ENCODE data around the gene TADA1.

DNA sequence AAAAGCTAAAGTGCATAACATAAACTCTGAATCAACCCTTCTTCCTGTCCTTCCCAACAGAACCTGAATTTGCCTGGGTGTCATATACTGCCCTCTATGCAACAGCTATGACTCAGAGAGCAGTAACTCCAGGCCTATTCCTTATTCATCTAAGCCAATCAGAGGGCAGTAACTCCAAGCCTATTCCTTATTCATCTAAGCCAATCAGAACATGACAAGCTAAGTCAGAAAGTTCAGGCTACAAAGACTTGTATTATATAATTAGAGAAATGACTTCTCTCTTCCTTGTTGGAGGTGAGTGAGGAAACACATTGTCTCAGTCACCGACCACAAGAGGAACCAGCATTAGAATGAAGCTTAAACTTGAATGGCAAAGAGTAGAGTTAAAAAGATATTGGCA, 26.2 kb upstream of the TADA1 start:
- TF ChIP-seq EZH2 (optimal IDR thresholded peaks at IDR 0.05; ENCODE audit: low read depth, low read length) = no peak
- TF ChIP-seq, protein P1, sequence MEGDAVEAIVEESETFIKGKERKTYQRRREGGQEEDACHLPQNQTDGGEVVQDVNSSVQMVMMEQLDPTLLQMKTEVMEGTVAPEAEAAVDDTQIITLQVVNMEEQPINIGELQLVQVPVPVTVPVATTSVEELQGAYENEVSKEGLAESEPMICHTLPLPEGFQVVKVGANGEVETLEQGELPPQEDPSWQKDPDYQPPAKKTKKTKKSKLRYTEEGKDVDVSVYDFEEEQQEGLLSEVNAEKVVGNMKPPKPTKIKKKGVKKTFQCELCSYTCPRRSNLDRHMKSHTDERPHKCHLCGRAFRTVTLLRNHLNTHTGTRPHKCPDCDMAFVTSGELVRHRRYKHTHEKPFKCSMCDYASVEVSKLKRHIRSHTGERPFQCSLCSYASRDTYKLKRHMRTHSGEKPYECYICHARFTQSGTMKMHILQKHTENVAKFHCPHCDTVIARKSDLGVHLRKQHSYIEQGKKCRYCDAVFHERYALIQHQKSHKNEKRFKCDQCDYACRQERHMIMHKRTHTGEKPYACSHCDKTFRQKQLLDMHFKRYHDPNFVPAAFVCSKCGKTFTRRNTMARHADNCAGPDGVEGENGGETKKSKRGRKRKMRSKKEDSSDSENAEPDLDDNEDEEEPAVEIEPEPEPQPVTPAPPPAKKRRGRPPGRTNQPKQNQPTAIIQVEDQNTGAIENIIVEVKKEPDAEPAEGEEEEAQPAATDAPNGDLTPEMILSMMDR (IDR thresholded peaks at IDR 0.05; ENCODE audit: low read length) = no peak

Data from MM.1S (cell line).